Mesenchymal stem cell (in vitro differentiated cells and primary cell): ENCODE results near the gene VAPA.

Source experiments
- DNase-seq: peaks from one replicate; pipeline ENCODE4 v3.0.0-alpha.2; 2013
- H2AFZ ChIP-seq: one replicate; pipeline ENCODE4 v1.6.1; 2013; ENCODE audit warnings: low read depth, mild to moderate bottlenecking, control low read depth, inconsistent platforms, low read length, moderate library complexity
- H2AK5ac ChIP-seq: 2 replicates; pipeline ENCODE4 v1.6.1; 2013; ENCODE audit warnings: low read length, moderate library complexity, mild to moderate bottlenecking, inconsistent platforms; ENCODE audit not compliant: severe bottlenecking
- H2BK120ac ChIP-seq: one replicate; pipeline ENCODE4 v1.6.1; 2013; ENCODE audit warnings: low read depth, mild to moderate bottlenecking, inconsistent platforms, low read length, moderate library complexity
- H2BK12ac ChIP-seq, 2 experiments: one replicate each; pipeline ENCODE4 v1.6.1; 2013; ENCODE audit warnings: inconsistent platforms in 2 of 2, low read length in 2 of 2, mild to moderate bottlenecking in 2 of 2, moderate library complexity in 2 of 2, control low read depth in 1 of 2
- H2BK15ac ChIP-seq: one replicate; pipeline ENCODE4 v1.6.1; 2013; ENCODE audit warnings: mild to moderate bottlenecking, low read depth, inconsistent platforms; ENCODE audit not compliant: poor library complexity, severe bottlenecking
- H2BK5ac ChIP-seq: 2 replicates; pipeline ENCODE4 v1.6.1; 2013; ENCODE audit warnings: low read depth, mild to moderate bottlenecking, low read length, control low read depth, inconsistent platforms; ENCODE audit not compliant: poor library complexity, severe bottlenecking
- H3K14ac ChIP-seq, 2 experiments: one replicate each; pipeline ENCODE4 v1.6.1; 2013; ENCODE audit warnings: inconsistent platforms in 2 of 2, low read length in 2 of 2, control low read depth in 1 of 2, mild to moderate bottlenecking in 1 of 2, moderate library complexity in 1 of 2
- H3K18ac ChIP-seq, 2 experiments: one replicate each; pipeline ENCODE4 v1.6.1; 2013; ENCODE audit warnings: inconsistent platforms in 2 of 2, low read length in 2 of 2, control low read depth in 1 of 2, low read depth in 1 of 2, mild to moderate bottlenecking in 1 of 2
- H3K23ac ChIP-seq, 2 experiments: one replicate each; pipeline ENCODE4 v1.6.1; 2013; ENCODE audit warnings: inconsistent platforms in 2 of 2, low read length in 2 of 2, mild to moderate bottlenecking in 2 of 2, moderate library complexity in 2 of 2, control low read depth in 1 of 2
- H3K27ac ChIP-seq: 2 replicates; pipeline ENCODE4 v1.5.1; 2013; ENCODE audit warnings: mild to moderate bottlenecking, moderate library complexity, low read length, control low read depth, inconsistent platforms; ENCODE audit not compliant: poor library complexity, severe bottlenecking
- H3K27me3 ChIP-seq, 2 experiments: 2 replicates each; pipeline versions ENCODE4 v1.6.1 to v1.7.0; 2013; ENCODE audit warnings: low read length in 2 of 2, mild to moderate bottlenecking in 2 of 2, moderate library complexity in 2 of 2, control low read depth in 1 of 2, inconsistent platforms in 1 of 2; ENCODE audit not compliant: control insufficient read depth in 1 of 2, insufficient read depth in 1 of 2
- H3K36me3 ChIP-seq, 2 experiments: 2 replicates each; pipeline versions ENCODE4 v1.6.1 to v1.7.0; 2013; ENCODE audit warnings: low read length in 2 of 2, control low read depth in 1 of 2, inconsistent platforms in 1 of 2, low read depth in 1 of 2, mild to moderate bottlenecking in 1 of 2; ENCODE audit not compliant: insufficient read depth in 2 of 2, control insufficient read depth in 1 of 2
- H3K4ac ChIP-seq, 2 experiments: one replicate each; pipeline ENCODE4 v1.6.1; 2013; ENCODE audit warnings: inconsistent platforms in 2 of 2, low read length in 2 of 2, mild to moderate bottlenecking in 2 of 2, moderate library complexity in 2 of 2, control low read depth in 1 of 2, low read depth in 1 of 2
- H3K4me1 ChIP-seq: 2 replicates; pipeline ENCODE4 v1.6.1; 2013; ENCODE audit warnings: low read depth, low read length, control low read depth; ENCODE audit not compliant: control insufficient read depth, insufficient read depth
- H3K4me2 ChIP-seq: 2 replicates; pipeline ENCODE4 v1.6.1; 2013; ENCODE audit warnings: low read length, mild to moderate bottlenecking, inconsistent platforms; ENCODE audit not compliant: poor library complexity, severe bottlenecking
- H3K4me3 ChIP-seq, 2 experiments: 2 replicates each; pipeline versions ENCODE4 v1.5.1 to v1.7.0; 2013; ENCODE audit warnings: low read length in 2 of 2, mild to moderate bottlenecking in 2 of 2, control low read depth in 1 of 2, low read depth in 1 of 2; ENCODE audit not compliant: insufficient read depth in 1 of 2
- H3K79me1 ChIP-seq: replicated peaks from 2 replicates; pipeline ENCODE4 v1.6.1; 2013; ENCODE audit warnings: mild to moderate bottlenecking, control low read depth, low read length, inconsistent platforms; ENCODE audit not compliant: poor library complexity, severe bottlenecking
- H3K9ac ChIP-seq: 2 replicates; pipeline ENCODE4 v1.7.0; 2013; ENCODE audit warnings: mild to moderate bottlenecking, low read length, moderate library complexity
- H3K9me3 ChIP-seq: 2 replicates; pipeline ENCODE4 v1.7.0; 2013; ENCODE audit warnings: mild to moderate bottlenecking, low read length; ENCODE audit not compliant: control insufficient read depth
- H4K8ac ChIP-seq: one replicate; pipeline ENCODE4 v1.6.1; 2013; ENCODE audit warnings: inconsistent platforms, mild to moderate bottlenecking, low read length, moderate library complexity
- H4K91ac ChIP-seq: one replicate; pipeline ENCODE4 v1.6.1; 2013; ENCODE audit warnings: mild to moderate bottlenecking, low read length, inconsistent platforms
- WGBS: methylation state at CpG from one replicate; pipeline ENCODE4 v1.1.7; 2013; ENCODE audit warnings: mixed read lengths; 5-methylcytosine and 5-hydroxymethylcytosine counted together

VAPA gene

GRCh38 chr18:9886005-9886348 lies 27.8 kb upstream of the VAPA start:
- H3K79me1 ChIP-seq = no peaks in the 10 kb centered on the region
- H4K91ac ChIP-seq = no peak overlapping the region
- no peak overlapping the region for H3K23ac ChIP-seq
- H2BK5ac ChIP-seq = no peak overlapping the region
- H4K8ac ChIP-seq = no peak overlapping the region
- H3K4ac ChIP-seq = no peak overlapping the region
- no peak overlapping the region for H3K4me2 ChIP-seq
- no peak overlapping the region for H3K14ac ChIP-seq
- no peak overlapping the region for H3K4me3 ChIP-seq
- H3K27ac ChIP-seq = no peak overlapping the region
- no peak overlapping the region for H2AFZ ChIP-seq
- no peak overlapping the region for H2AK5ac ChIP-seq
- no peak for DNase-seq
- no peak overlapping the region for H3K9ac ChIP-seq
- no peaks in the 10 kb centered on the region for H3K27me3 ChIP-seq
- WGBS = over 99% methylated on average over 3 of the region's 3 CpGs
- no peak overlapping the region for H2BK120ac ChIP-seq
- H3K4me1 ChIP-seq = no peaks in the 10 kb centered on the region
- H2BK12ac ChIP-seq = no peak overlapping the region
- no peaks in the 10 kb centered on the region for H3K36me3 ChIP-seq
- no peaks in the 10 kb centered on the region for H3K9me3 ChIP-seq
- no peak overlapping the region for H2BK15ac ChIP-seq
- no peak overlapping the region for H3K18ac ChIP-seq

GRCh38 chr18:9887992-9888391 lies 25.8 kb upstream of the VAPA start:
- Histone ChIP-seq H3K9ac (no peak overlapping the region), H2BK5ac (no peak overlapping the region), H3K9me3 (no peaks in the 10 kb centered on the region), H2BK12ac (no peak overlapping the region), H2BK120ac (no peak overlapping the region), H2AFZ (no peak overlapping the region), H3K14ac (no peak overlapping the region), H3K23ac (no peak overlapping the region), H3K4me2 (no peak overlapping the region), H3K4me1 (no peaks in the 10 kb centered on the region), H3K36me3 (no peaks in the 10 kb centered on the region), H4K8ac (no peak overlapping the region), H3K4me3 (no peak overlapping the region), H3K27ac (no peak overlapping the region), H2AK5ac (no peak overlapping the region), H4K91ac (no peak overlapping the region), H3K18ac (no peak overlapping the region), H3K4ac (no peak overlapping the region), H3K79me1 (no peaks in the 10 kb centered on the region), H2BK15ac (no peak overlapping the region), H3K27me3 (no peaks in the 10 kb centered on the region)
- no peak for DNase-seq
- 93% methylated on average over 4 of the region's 5 CpGs for WGBS

GRCh38 chr18:9890196-9890595 lies 23.6 kb upstream of the VAPA start:
- Histone ChIP-seq H2BK15ac (no peak overlapping the region), H3K4me2 (no peak overlapping the region), H2AK5ac (no peak overlapping the region), H2BK120ac (no peak overlapping the region), H4K91ac (no peak overlapping the region), H3K27me3 (no peaks in the 10 kb centered on the region), H2BK12ac (no peak overlapping the region), H3K9me3 (no peaks in the 10 kb centered on the region), H3K23ac (no peak overlapping the region), H3K14ac (no peak overlapping the region), H3K4me1 (peaks cover 2% of the 10 kb centered on the region), H3K4me3 (no peak overlapping the region), H3K27ac (no peak overlapping the region), H3K18ac (no peak overlapping the region), H3K36me3 (no peaks in the 10 kb centered on the region), H3K4ac (no peak overlapping the region), H2AFZ (no peak overlapping the region), H3K79me1 (no peaks in the 10 kb centered on the region), H3K9ac (no peak overlapping the region), H4K8ac (no peak overlapping the region), H2BK5ac (no peak overlapping the region)
- DNase-seq = no peak
- 98% methylated on average over 4 of the region's 5 CpGs for WGBS

- no CpG with 5 or more reads among the region's 1 CpG for WGBS
- no peak overlapping the region for H3K4me3 ChIP-seq
- H3K9ac ChIP-seq = no peak overlapping the region
- H2AFZ ChIP-seq = no peak overlapping the region
- H3K27ac ChIP-seq = no peak overlapping the region
- H3K23ac ChIP-seq = no peak overlapping the region
- H3K79me1 ChIP-seq = no peaks in the 10 kb centered on the region
- no peak overlapping the region for H2BK15ac ChIP-seq
- no peak overlapping the region for H3K14ac ChIP-seq
- no peak overlapping the region for H3K4ac ChIP-seq
- peaks cover 2% of the 10 kb centered on the region for H3K4me1 ChIP-seq
- no peak overlapping the region for H4K91ac ChIP-seq
- H4K8ac ChIP-seq = no peak overlapping the region
- DNase-seq = no peak
- no peak overlapping the region for H2BK5ac ChIP-seq
- no peak overlapping the region for H3K18ac ChIP-seq
- H3K36me3 ChIP-seq = no peaks in the 10 kb centered on the region
- no peak overlapping the region for H2AK5ac ChIP-seq
- no peaks in the 10 kb centered on the region for H3K27me3 ChIP-seq
- H2BK12ac ChIP-seq = no peak overlapping the region
- H2BK120ac ChIP-seq = no peak overlapping the region
- H3K9me3 ChIP-seq = no peaks in the 10 kb centered on the region
- H3K4me2 ChIP-seq = no peak overlapping the region
Observed at GRCh38 chr18:9890957-9891356, 22.9 kb upstream of the VAPA start.
